GM23248 (cell line): ENCODE results near the gene GPR12. TPM values are rescaled to one million over a fixed set of nuclear protein-coding genes. Genes with fewer than 3 reads are reported as not detected.

Source experiments
- DNase-seq: peaks from one replicate; pipeline ENCODE4 v3.0.0-alpha.2; 2015
- H2AFZ ChIP-seq: fragments of 200-600 bp; sonication (generic); 2 replicates; pipeline ENCODE4 v1.6.1; 2016; ENCODE audit warnings: antibody characterized with exemption
- H3F3A ChIP-seq: fragments of 200-600 bp; sonication (generic); 2 replicates; pipeline ENCODE4 v1.6.1; 2016; ENCODE audit warnings: mild to moderate bottlenecking, antibody characterized with exemption, mixed run types; ENCODE audit not compliant: insufficient read depth
- H3K27ac ChIP-seq: fragments of 200-600 bp; sonication (generic); 2 replicates; pipeline ENCODE4 v1.5.1; 2016; ENCODE audit warnings: mild to moderate bottlenecking
- H3K27me3 ChIP-seq: fragments of 200-600 bp; sonication (generic); replicated peaks from 2 replicates; pipeline ENCODE4 v1.6.1; 2016; ENCODE audit warnings: mild to moderate bottlenecking; ENCODE audit not compliant: insufficient read depth
- H3K36me3 ChIP-seq: fragments of 200-600 bp; sonication (generic); 2 replicates; pipeline ENCODE4 v1.6.1; 2016; ENCODE audit warnings: low read depth, mild to moderate bottlenecking
- H3K4me1 ChIP-seq: fragments of 200-600 bp; sonication (generic); 2 replicates; pipeline ENCODE4 v1.6.1; 2016; ENCODE audit warnings: mild to moderate bottlenecking; ENCODE audit not compliant: insufficient read depth
- H3K4me2 ChIP-seq: fragments of 200-600 bp; sonication (generic); one replicate; pipeline ENCODE4 v1.6.1; 2016; ENCODE audit warnings: mild to moderate bottlenecking; ENCODE audit not compliant: unreplicated experiment
- H3K4me3 ChIP-seq: fragments of 200-600 bp; sonication (generic); 2 replicates; pipeline ENCODE4 v1.5.1; 2016; ENCODE audit warnings: mild to moderate bottlenecking
- H3K79me2 ChIP-seq: fragments of 200-600 bp; sonication (generic); 2 replicates; pipeline ENCODE4 v1.6.1; 2016; ENCODE audit warnings: mild to moderate bottlenecking; ENCODE audit not compliant: insufficient read depth
- H3K9ac ChIP-seq: fragments of 200-600 bp; sonication (generic); 2 replicates; pipeline ENCODE4 v1.6.1; 2016; ENCODE audit warnings: mild to moderate bottlenecking
- H3K9me2 ChIP-seq: fragments of 200-600 bp; sonication (generic); 2 replicates; pipeline ENCODE4 v1.6.1; 2016; ENCODE audit warnings: mixed run types, mild to moderate bottlenecking, moderate library complexity; ENCODE audit not compliant: insufficient read depth
- H3K9me3 ChIP-seq: fragments of 200-600 bp; sonication (generic); one replicate; pipeline ENCODE4 v1.6.1; 2017; ENCODE audit warnings: low read depth
- H4K20me1 ChIP-seq: fragments of 200-600 bp; sonication (generic); 2 replicates; pipeline ENCODE4 v1.6.0; 2016; ENCODE audit not compliant: insufficient read depth
- EZH2 ChIP-seq: fragments of 200-600 bp; sonication (generic); IDR thresholded peaks from 2 replicates; pipeline ENCODE4 v1.6.1; 2018; ENCODE audit warnings: antibody characterized with exemption, mild to moderate bottlenecking; ENCODE audit not compliant: insufficient read depth, poor library complexity, severe bottlenecking
- EZH2phosphoT487 ChIP-seq: fragments of 200-600 bp; sonication (generic); IDR thresholded peaks from 2 replicates; pipeline ENCODE4 v1.6.1; 2018; ENCODE audit warnings: antibody characterized with exemption, moderate library complexity, mild to moderate bottlenecking, low read depth; ENCODE audit not compliant: insufficient read depth
- WGBS, 2 experiments: methylation state at CpG; one replicate each; pipeline ENCODE4 v1.1.6; 2015 to 2017; ENCODE audit warnings: low lambda C conversion rate in 2 of 2, low coverage in 1 of 2; ENCODE audit errors: missing lambda C conversion rate in 2 of 2; 5-methylcytosine and 5-hydroxymethylcytosine counted together
- in situ Hi-C: fragments of 300-500 bp; cut with MboI; formaldehyde crosslinking; loops from 2 replicates; pipeline ENCODE4 v1.15.0; 2020
- polyA plus RNA-seq: library from polyadenylated mRNA; unstranded; fragments of >200 nt; fragmentation: Nextera tagmentation; extraction: Ambion mirVana; gene quantifications from 2 replicates; pipeline ENCODE4 v1.2.1, GENCODE V29; 2016
- total RNA-seq: library from RNA; depleted of rRNA; stranded (reverse); fragments of >200 nt; shearing (Covaris generic); gene quantifications from 2 replicates; pipeline ENCODE4 v1.2.3, GENCODE V29; 2014

Gene GPR12
- total and polyA plus RNA-seq, 2 experiments from 2014 or later = not detected

DNA sequence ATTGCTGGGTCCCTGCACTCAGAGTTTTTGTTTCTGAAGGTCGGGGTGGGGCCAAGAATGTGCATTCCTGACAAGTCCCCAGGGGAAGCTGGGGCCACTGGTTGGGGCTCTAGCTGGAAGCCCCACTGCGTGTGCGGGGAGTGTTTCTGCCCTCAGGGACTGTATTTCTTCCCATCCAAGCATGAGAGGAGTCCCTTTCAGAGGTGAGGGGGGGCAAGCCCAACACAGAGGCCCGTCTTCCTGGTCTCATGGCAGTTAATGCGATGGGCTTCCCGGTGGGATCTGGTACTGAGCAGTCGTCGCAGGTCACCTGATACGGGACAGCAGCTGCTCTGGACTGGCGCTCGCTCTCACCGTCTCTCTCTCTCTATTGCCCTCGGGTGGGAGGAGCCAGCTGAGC, 50.4 kb downstream of the GPR12 start:
- H3K4me3 ChIP-seq = no peak overlapping the region
- H3K9ac ChIP-seq = no peak overlapping the region
- no peaks in the 10 kb centered on the region for H3K79me2 ChIP-seq
- H3K4me1 ChIP-seq = no peaks in the 10 kb centered on the region
- no peaks in the 10 kb centered on the region for H4K20me1 ChIP-seq
- 39 to 41% methylated on average over 13 of the region's 13 CpGs for WGBS, 2 experiments
- H3K4me2 ChIP-seq = no peak overlapping the region
- no peak overlapping the region for H2AFZ ChIP-seq
- no peak overlapping the region for H3K27ac ChIP-seq
- no peaks in the 10 kb centered on the region for H3K36me3 ChIP-seq
- in situ Hi-C loops = loop anchor here (10.0 to 25.0 kb wide), 2 partner anchors 165 to 1123 kb away; no protein-coding TSS in a partner anchor
- H3K9me3 ChIP-seq = no peaks in the 10 kb centered on the region
- H3F3A ChIP-seq = no peaks in the 10 kb centered on the region
- H3K27me3 ChIP-seq = peaks cover 7% of the 10 kb centered on the region; the same call in 1 of the 2 replicates
- TF ChIP-seq EZH2 (no peak), EZH2phosphoT487 (no peak)
- H3K9me2 ChIP-seq = no peaks in the 10 kb centered on the region
- DNase-seq = no peak

DNA sequence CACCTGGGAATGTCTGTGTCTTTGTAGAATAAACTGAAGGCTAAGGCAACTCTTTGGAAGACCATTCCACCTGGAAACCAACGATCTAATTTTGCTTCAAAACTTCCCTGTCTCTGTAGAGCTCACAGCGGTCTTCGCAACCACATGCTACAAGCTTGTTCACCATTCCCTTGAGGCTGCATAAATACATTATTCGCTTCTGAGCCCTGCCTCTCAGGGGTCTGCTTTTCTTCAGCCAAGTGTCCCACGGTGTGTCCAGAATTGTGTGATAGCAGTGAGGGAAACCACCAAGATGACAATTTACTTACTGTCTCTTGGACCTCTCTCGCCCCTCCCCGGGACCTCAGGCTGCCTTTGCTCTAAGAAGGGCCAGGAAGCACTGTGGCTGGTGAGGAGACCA, 51.1 kb downstream of the GPR12 start:
- H3K27ac ChIP-seq = no peak overlapping the region
- in situ Hi-C loops = loop anchor here (25.0 kb wide), 1 partner anchor 1122 kb away; no protein-coding TSS in a partner anchor
- no peaks in the 10 kb centered on the region for H3F3A ChIP-seq
- peaks cover 7% of the 10 kb centered on the region; the same call in 1 of the 2 replicates for H3K27me3 ChIP-seq
- H3K4me2 ChIP-seq = no peak overlapping the region
- DNase-seq = no peak
- H3K9ac ChIP-seq = no peak overlapping the region
- H3K4me1 ChIP-seq = no peaks in the 10 kb centered on the region
- 74 to 78% methylated on average over 7 of the region's 7 CpGs for WGBS, 2 experiments
- no peak overlapping the region for H2AFZ ChIP-seq
- H3K36me3 ChIP-seq = no peaks in the 10 kb centered on the region
- H3K4me3 ChIP-seq = no peak overlapping the region
- H3K79me2 ChIP-seq = no peaks in the 10 kb centered on the region
- H3K9me3 ChIP-seq = no peaks in the 10 kb centered on the region
- TF ChIP-seq EZH2 (no peak), EZH2phosphoT487 (no peak)
- no peaks in the 10 kb centered on the region for H4K20me1 ChIP-seq
- no peaks in the 10 kb centered on the region for H3K9me2 ChIP-seq

DNA sequence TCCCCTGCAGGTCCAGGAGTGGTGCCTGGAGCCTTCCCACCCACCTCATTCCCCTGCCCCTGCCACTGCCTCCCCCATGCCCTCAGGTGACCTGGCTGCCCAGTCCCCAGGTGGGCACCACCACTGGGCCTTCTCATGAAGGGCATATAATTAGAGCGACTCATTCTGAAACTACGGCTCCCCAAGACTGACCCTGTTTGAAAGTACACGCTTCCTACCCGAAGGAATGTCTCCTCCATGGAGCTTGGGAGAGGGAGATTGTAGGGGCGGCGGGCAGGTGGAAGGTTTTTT, 52.6 kb downstream of the GPR12 start:
- Histone ChIP-seq H3F3A (no peaks in the 10 kb centered on the region), H3K27me3 (peaks cover 7% of the 10 kb centered on the region; the same call in 1 of the 2 replicates), H4K20me1 (no peaks in the 10 kb centered on the region), H3K4me3 (no peak overlapping the region), H3K36me3 (no peaks in the 10 kb centered on the region), H3K79me2 (no peaks in the 10 kb centered on the region), H2AFZ (no peak overlapping the region), H3K9me3 (no peaks in the 10 kb centered on the region), H3K9ac (no peak overlapping the region), H3K4me2 (no peak overlapping the region), H3K9me2 (no peaks in the 10 kb centered on the region), H3K27ac (no peak overlapping the region), H3K4me1 (no peaks in the 10 kb centered on the region)
- in situ Hi-C loops = loop anchor here (25.0 kb wide), 1 partner anchor 1121 kb away; no protein-coding TSS in a partner anchor
- no peak for TF ChIP-seq EZH2
- 61 to 63% methylated on average over 6 of the region's 6 CpGs for WGBS, 2 experiments
- no peak for DNase-seq

DNA sequence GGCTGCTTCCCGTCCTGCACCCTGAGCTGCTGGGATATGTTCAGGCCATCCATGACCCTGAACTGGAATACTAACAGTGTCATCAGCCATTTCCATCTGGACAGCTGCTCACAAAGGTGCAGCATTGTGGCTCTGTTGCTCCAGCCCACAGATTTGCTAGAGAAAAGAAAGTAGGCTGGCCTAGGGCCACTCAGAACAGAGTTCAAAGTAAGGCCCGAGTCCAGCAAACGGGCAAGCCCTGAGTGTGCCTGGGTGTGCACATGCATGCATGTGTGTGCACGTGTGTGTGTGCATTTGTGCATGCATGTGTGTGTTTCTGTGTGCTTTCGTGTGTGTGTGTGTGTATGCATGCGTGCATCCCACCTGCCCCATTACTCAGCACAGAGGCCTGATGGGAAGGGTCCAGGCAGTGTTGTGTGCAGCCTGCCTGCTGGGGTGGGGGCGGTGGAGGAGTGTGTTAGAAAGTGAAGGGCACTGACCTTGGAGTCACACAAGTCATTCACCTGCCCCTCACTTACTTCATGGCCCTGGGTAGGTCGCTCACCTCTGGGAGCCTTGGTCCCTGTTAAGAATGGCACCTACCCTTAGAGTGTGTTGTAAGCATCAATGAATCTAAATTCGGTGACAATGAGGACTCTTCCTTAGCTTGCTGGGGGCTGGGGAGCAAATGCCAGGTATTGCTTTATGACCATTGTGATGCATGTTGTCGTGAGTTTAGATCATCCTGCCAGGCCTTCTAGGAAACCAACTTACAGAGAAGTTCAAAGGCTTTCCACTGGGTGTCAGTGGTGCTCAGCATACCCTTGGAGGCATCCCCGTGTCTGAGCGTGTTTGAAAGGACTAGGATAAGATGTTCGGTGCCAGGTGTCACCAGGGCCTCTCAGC, 53.2 kb downstream of the GPR12 start:
- H3F3A ChIP-seq = no peaks in the 10 kb centered on the region

More for the DNA sequence above, 53.2 kb downstream of the GPR12 start:
- Histone ChIP-seq H3K4me3 (no peak overlapping the region), H3K27ac (no peak overlapping the region), H3K4me2 (no peak overlapping the region), H4K20me1 (no peaks in the 10 kb centered on the region), H3K27me3 (peaks cover 7% of the 10 kb centered on the region; the same call in 1 of the 2 replicates), H3K79me2 (no peaks in the 10 kb centered on the region), H3K9ac (no peak overlapping the region), H3K9me2 (no peaks in the 10 kb centered on the region), H3K4me1 (no peaks in the 10 kb centered on the region), H3K9me3 (no peaks in the 10 kb centered on the region), H3K36me3 (no peaks in the 10 kb centered on the region), H2AFZ (no peak overlapping the region)
- DNase-seq = peak; percentile 73
- TF ChIP-seq EZH2 = no peak
- 38 to 44% methylated on average over 13 of the region's 13 CpGs for whole genome bisulfite sequencing, 2 experiments
- in situ Hi-C loops = loop anchor here (25.0 kb wide), 1 partner anchor 1120 kb away; no protein-coding TSS in a partner anchor
